C4-2B (cell line): ENCODE results near the gene ZFP36L2.

Experiments used
- CTCF ChIP-seq: fragments of 450-650 bp; conservative IDR thresholded peaks from 2 replicates; pipeline ENCODE4 v1.5.1; 2017; ENCODE audit warnings: mild to moderate bottlenecking
- ZFX ChIP-seq: fragments of 450-650 bp; IDR thresholded peaks from 2 replicates; pipeline ENCODE4 v1.6.1; 2017

- TF ChIP-seq CTCF (no peak), ZFX (no peak)
Observed at GRCh38 chr2:43259512-43259911, 33.1 kb upstream of the ZFP36L2 start.
